Measurements from ENCODE around the gene MEGF6. TPM values are rescaled to one million over a fixed set of nuclear protein-coding genes. Genes with fewer than 3 reads are reported as not detected.
A peak's percentile ranks its signal among the peaks of the same experiment; 100 is the strongest.

MEGF6 gene
- total and polyA plus RNA-seq, 11 donors = 1.9 to 16.2 (median 5.1) TPM

DNA sequence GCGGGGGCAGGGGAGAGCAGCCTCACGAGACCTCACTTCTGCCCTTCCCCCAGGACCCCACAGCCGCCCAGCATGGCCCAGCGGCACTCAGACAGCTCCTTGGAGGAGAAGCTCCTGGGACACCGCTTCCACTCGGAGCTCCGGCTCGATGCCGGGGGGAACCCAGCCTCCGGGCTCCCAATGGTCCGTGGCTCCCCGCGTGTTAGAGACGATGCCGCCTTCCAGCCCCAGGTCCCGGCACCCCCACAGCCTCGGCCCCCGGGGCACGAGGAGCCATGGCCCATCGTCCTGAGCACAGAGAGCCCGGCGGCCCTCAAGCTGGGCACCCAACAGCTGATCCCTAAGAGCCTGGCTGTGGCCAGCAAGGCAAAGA lies 148.3 kb downstream of the MEGF6 start:
- Histone ChIP-seq H3K36me3 (no peaks in the 10 kb centered on the region), H3K4me1 (peaks cover 0 to 17% (median 8%) of the 10 kb centered on the region in 12 donors), H3K9me3 (no peaks in the 10 kb centered on the region), H3K4me3 (no peak overlapping the region), H3K27me3 (no peaks in the 10 kb centered on the region), H3K27ac (no peak overlapping the region)
- TF ChIP-seq, protein P1, sequence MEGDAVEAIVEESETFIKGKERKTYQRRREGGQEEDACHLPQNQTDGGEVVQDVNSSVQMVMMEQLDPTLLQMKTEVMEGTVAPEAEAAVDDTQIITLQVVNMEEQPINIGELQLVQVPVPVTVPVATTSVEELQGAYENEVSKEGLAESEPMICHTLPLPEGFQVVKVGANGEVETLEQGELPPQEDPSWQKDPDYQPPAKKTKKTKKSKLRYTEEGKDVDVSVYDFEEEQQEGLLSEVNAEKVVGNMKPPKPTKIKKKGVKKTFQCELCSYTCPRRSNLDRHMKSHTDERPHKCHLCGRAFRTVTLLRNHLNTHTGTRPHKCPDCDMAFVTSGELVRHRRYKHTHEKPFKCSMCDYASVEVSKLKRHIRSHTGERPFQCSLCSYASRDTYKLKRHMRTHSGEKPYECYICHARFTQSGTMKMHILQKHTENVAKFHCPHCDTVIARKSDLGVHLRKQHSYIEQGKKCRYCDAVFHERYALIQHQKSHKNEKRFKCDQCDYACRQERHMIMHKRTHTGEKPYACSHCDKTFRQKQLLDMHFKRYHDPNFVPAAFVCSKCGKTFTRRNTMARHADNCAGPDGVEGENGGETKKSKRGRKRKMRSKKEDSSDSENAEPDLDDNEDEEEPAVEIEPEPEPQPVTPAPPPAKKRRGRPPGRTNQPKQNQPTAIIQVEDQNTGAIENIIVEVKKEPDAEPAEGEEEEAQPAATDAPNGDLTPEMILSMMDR (IDR thresholded peaks at IDR 0.05) = no peak
- no peak for TF ChIP-seq POLR2A (IDR thresholded peaks at IDR 0.05)
- intact Hi-C loops (cut with DNase I) = no loop called here
- DNase-seq (peak in 1 of 5 donors; percentile 17), ATAC-seq (no peak)
- WGBS, 4 donors = 93 to 97% (median 95%) methylated on average over 9 to 22 of the region's 22 CpGs

DNA sequence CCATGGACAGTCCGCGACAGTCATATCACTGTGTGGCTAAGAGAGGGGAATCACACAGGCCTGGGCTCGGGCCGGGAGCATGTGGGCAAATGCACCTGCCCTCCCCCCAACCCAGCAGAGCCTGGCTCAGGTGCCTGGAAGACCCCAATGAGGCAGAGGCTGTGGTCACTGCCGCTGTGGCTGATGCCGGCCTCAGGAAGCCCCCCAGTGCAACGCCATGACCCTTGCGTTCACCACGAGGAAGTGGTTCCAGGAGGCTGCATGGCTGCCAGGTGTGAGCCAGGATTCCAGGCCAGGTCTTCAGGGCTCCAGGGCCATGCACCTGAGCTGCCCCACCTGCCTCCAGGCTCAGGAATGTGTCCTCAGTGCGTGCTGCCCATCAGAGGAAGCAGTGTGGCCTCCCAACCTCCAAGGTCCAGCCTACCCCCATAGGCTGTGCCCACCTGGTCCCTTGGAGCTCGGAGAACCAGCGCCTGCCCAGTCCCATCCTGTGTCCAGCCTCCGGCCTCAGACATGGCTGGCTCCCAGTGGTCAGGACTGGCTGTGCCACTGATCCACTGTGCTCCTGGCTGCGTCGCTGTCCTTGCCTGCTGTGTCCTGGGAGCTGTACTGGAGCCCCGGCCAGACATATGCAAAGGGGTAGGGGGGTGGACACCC lies 148.8 kb downstream of the MEGF6 start:
- no peaks in the 10 kb centered on the region for H3K9me3 ChIP-seq
- no peaks in the 10 kb centered on the region for H3K36me3 ChIP-seq
- H3K27me3 ChIP-seq = no peaks in the 10 kb centered on the region
- peaks cover 0 to 22% (median 13%) of the 10 kb centered on the region in 12 donors for H3K4me1 ChIP-seq
- DNase-seq (peak in 2 of 5 donors; percentile 14 to 60), ATAC-seq (no peak)
- 91 to 96% (median 93%) methylated on average over 14 to 16 of the region's 16 CpGs for WGBS, 4 donors
- intact Hi-C loops (cut with DNase I) = no loop called here
- no peak overlapping the region for H3K4me3 ChIP-seq
- TF ChIP-seq, protein P1 (IDR thresholded peaks at IDR 0.05) = no peak
- no peak for TF ChIP-seq POLR2A (IDR thresholded peaks at IDR 0.05)
- no peak overlapping the region for H3K27ac ChIP-seq

GRCh38 chr1:3461934-3462275 lies 149.4 kb downstream of the MEGF6 start:
- no peak for ATAC-seq
- WGBS, 4 donors = 88 to 91% (median 91%) methylated on average over 12 to 13 of the region's 13 CpGs
- peak in 1 of 5 donors; percentile 17 for DNase-seq

GRCh38 chr1:3461238-3461933 lies 149.9 kb downstream of the MEGF6 start:
- H3K4me3 ChIP-seq = no peak overlapping the region
- intact Hi-C loops (cut with DNase I) = no loop called here
- TF ChIP-seq, protein P1 (IDR thresholded peaks at IDR 0.05) = no peak
- TF ChIP-seq POLR2A (IDR thresholded peaks at IDR 0.05) = no peak
- WGBS, 4 donors = 92 to 94% (median 94%) methylated on average over 21 to 30 of the region's 30 CpGs
- H3K36me3 ChIP-seq = no peaks in the 10 kb centered on the region
- H3K27me3 ChIP-seq = no peaks in the 10 kb centered on the region
- H3K4me1 ChIP-seq = peaks cover 0 to 24% (median 13%) of the 10 kb centered on the region in 12 donors
- DNase-seq = peak in 2 of 5 donors; percentile 18 to 51
- H3K9me3 ChIP-seq = no peaks in the 10 kb centered on the region
- no peak for ATAC-seq
- H3K27ac ChIP-seq = no peak overlapping the region

More at GRCh38 chr1:3461934-3462275, 149.4 kb downstream of the MEGF6 start:
- TF ChIP-seq POLR2A (IDR thresholded peaks at IDR 0.05) = no peak
- TF ChIP-seq, protein P1 (IDR thresholded peaks at IDR 0.05) = no peak
- no peaks in the 10 kb centered on the region for H3K27me3 ChIP-seq
- intact Hi-C loops (cut with DNase I) = no loop called here
- H3K4me3 ChIP-seq = no peak overlapping the region
- H3K4me1 ChIP-seq = peaks cover 0 to 24% (median 13%) of the 10 kb centered on the region in 12 donors
- H3K36me3 ChIP-seq = no peaks in the 10 kb centered on the region
- no peak overlapping the region for H3K27ac ChIP-seq
- no peaks in the 10 kb centered on the region for H3K9me3 ChIP-seq

All from heart left ventricle (tissue), 16 donors.